Mesothelial cell of epicardium (in vitro differentiated cells): ENCODE measurements around the gene TRIM17. TPM values are rescaled to one million over a fixed set of nuclear protein-coding genes. Genes with fewer than 3 reads are reported as not detected.

Source experiments
- DNase-seq, 2 experiments: peaks; one replicate each; pipeline ENCODE4 v3.0.0; 2021; ENCODE audit warnings: low spot score in 2 of 2; ENCODE audit not compliant: unreplicated experiment in 2 of 2
- H3K27ac Mint-ChIP-seq: 2 replicates; pipeline ENCODE4 v1.8.0; 2021; ENCODE audit warnings: mixed read lengths
- H3K27me3 Mint-ChIP-seq: 2 replicates; pipeline ENCODE4 v1.8.0; 2021; ENCODE audit warnings: low read depth, mixed read lengths
- H3K36me3 Mint-ChIP-seq: 2 replicates; pipeline ENCODE4 v1.8.0; 2021; ENCODE audit warnings: mixed read lengths
- H3K4me1 Mint-ChIP-seq: 2 replicates; pipeline ENCODE4 v1.8.0; 2021; ENCODE audit warnings: mixed read lengths
- H3K4me3 Mint-ChIP-seq: 2 replicates; pipeline ENCODE4 v1.8.0; 2021; ENCODE audit warnings: mild to moderate bottlenecking, moderate library complexity, mixed read lengths
- H3K9me3 Mint-ChIP-seq: 2 replicates; pipeline ENCODE4 v1.8.0; 2021; ENCODE audit warnings: mixed read lengths
- CTCF ChIP-seq: fragments of 200-600 bp; sonication (generic); IDR thresholded peaks from one replicate; pipeline ENCODE4 v1.5.0; 2021; ENCODE audit warnings: antibody characterized with exemption; ENCODE audit not compliant: unreplicated experiment
- total RNA-seq: library from RNA; stranded (reverse); gene quantifications from 3 replicates; pipeline ENCODE4 v1.2.1, GENCODE V29; 2021

Gene TRIM17
- total RNA-seq, 1 donor from 2014 or later: 30.6 TPM

GRCh38 chr1:228370439-228370940 lies 46.2 kb downstream of the TRIM17 start:
- TF ChIP-seq CTCF: no peak
- Mint-ChIP-seq H3K9me3 (no peaks in the 10 kb centered on the region), H3K36me3 (no peaks in the 10 kb centered on the region), H3K27ac (no peak overlapping the region), H3K27me3 (no peaks in the 10 kb centered on the region), H3K4me3 (no peak overlapping the region), H3K4me1 (peaks cover 9% of the 10 kb centered on the region)
- peak in 1 of 2 experiments; percentile 5 for DNase-seq

GRCh38 chr1:228369608-228370438 lies 46.8 kb downstream of the TRIM17 start:
- no peak overlapping the region for H3K27ac Mint-ChIP-seq
- H3K27me3 Mint-ChIP-seq: no peaks in the 10 kb centered on the region
- peaks cover 9% of the 10 kb centered on the region for H3K4me1 Mint-ChIP-seq
- no peak for TF ChIP-seq CTCF
- H3K4me3 Mint-ChIP-seq: no peak overlapping the region
- H3K9me3 Mint-ChIP-seq: no peaks in the 10 kb centered on the region
- no peaks in the 10 kb centered on the region for H3K36me3 Mint-ChIP-seq
- peak in 1 of 2 experiments; percentile 10 for DNase-seq

GRCh38 chr1:228368801-228369607 lies 47.7 kb downstream of the TRIM17 start:
- Mint-ChIP-seq H3K4me1 (peaks cover 9% of the 10 kb centered on the region), H3K9me3 (no peaks in the 10 kb centered on the region), H3K27me3 (no peaks in the 10 kb centered on the region), H3K36me3 (no peaks in the 10 kb centered on the region), H3K27ac (peak overlapping the region; percentile 9), H3K4me3 (no peak overlapping the region)
- TF ChIP-seq CTCF: no peak
- peak in 1 of 2 experiments; percentile 9 for DNase-seq

- H3K9me3 Mint-ChIP-seq: no peaks in the 10 kb centered on the region
- H3K36me3 Mint-ChIP-seq: no peaks in the 10 kb centered on the region
- peaks cover 9% of the 10 kb centered on the region for H3K4me1 Mint-ChIP-seq
- peak overlapping the region; percentile 9 for H3K27ac Mint-ChIP-seq
- H3K4me3 Mint-ChIP-seq: no peak overlapping the region
- DNase-seq: no peak
- H3K27me3 Mint-ChIP-seq: no peaks in the 10 kb centered on the region
- TF ChIP-seq CTCF: no peak
Observed at GRCh38 chr1:228367798-228368791, 48.6 kb downstream of the TRIM17 start.
